Colon (tissue), 2 donors: ENCODE data around the gene HJV.
"Not testable (repeated sequence)": the region's sequence is repeated elsewhere in the genome, so short reads cannot be mapped to it uniquely, and the experiment has no call there.

ENCODE experiments used
- FAIRE-seq: peaks from 2 replicates; lab custom pipeline; 2012; peaks lifted over from hg19 to GRCh38; lab: Jason Lieb, UNC
- donor health status: control.
- donor health status: control.

HJV gene, protein sequence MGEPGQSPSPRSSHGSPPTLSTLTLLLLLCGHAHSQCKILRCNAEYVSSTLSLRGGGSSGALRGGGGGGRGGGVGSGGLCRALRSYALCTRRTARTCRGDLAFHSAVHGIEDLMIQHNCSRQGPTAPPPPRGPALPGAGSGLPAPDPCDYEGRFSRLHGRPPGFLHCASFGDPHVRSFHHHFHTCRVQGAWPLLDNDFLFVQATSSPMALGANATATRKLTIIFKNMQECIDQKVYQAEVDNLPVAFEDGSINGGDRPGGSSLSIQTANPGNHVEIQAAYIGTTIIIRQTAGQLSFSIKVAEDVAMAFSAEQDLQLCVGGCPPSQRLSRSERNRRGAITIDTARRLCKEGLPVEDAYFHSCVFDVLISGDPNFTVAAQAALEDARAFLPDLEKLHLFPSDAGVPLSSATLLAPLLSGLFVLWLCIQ

DNA sequence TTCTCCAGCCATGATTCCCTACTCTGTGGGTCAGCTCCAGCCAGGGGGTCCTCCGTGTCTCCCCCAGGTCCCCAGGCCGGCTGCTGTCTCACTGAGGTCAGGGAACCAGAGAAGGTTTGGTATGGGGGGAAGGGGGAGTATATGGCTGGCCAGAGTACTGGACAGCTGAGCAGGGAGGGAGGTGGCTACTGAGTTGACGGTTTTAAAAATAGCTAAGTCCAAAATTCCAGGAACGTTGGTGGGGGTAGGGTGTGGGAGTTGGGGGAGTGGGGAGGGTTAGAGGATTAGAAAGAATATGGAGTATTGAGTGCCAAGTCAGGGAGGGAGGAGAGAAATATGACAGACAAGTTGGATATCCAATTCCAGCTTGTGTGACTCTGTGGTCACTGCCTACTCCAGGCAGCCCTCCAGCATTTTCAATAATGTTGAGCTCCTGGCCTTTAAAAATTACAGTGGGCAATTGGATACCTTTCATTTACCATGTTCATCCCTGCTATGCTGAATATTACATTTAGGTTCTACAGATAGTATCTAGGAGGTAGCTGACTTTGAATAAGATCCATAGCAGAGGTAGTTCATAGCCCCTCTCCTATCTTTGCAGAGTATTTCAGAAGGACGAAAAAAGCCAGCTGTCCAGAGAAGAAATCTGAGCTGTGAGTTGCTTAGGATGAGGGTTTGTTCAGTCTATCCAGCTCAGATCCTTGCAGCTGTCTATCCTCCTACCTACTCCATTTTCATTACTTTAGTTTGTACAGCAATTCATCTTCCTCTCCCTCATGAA, at the start of gene HJV:
HJV (minus strand) TSS at position 114 of the 781 bp plus-strand sequence. CDS start 1,504 bp downstream, outside the sequence.
- FAIRE-seq: no peak

DNA sequence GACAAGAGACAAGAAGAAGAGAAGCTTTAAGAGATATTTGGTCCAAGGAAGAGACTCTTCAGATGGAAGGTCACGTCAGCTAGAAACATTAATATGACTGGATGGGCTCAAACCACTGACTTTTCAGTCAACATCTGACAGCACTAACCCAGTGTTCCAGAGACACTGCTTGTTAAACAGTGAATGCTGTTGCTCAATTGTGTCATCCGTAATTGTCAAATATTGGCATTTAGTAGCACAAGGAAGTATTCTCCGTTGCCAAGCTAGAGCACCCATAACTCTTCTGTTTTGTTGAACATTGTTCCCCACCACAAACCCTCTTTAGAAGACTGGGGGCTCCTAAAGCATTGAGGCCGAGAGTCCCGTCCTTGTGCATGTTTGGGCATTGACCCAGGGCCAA, 37.6 kb upstream of the HJV start:
- not testable (repeated sequence) for FAIRE-seq

DNA sequence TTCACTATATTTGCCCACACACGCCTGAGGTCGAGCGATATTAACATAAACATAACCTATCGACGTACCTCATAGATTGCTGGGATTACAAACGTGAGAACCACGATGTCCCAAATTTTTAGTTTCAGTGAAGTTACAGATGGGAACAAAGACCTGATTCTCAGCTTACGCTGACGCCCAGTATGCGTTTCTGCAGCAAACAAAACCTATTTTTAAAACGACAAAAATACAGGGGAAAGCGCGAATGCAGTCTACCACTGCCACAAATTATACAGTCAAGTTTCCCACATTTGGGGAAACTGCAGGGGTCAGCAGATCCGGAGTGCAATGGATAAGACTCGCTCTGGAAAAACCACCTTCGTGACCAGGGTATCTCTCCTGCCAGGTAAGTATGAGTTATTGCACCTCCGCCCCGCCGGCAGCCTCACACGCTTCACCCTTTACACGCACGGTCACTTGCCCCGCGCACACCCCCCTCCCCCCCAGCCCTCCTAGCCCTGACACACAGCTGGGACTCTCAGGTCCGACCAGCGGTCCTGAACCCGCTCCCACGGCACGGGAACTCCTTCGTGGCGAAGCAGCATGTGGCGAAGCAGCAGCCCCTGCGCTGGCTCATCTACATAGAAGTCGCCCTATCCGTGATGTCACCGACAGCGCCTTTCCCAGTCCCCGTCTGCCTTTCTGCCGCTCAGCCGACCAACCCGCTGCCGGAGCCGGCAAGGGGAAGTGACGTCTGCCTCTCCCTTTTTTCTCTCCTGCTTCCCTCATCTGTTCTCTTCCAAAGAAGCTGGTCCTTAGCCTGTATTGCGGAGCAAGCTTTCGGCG, 30.5 kb upstream of the HJV start:
- not testable (repeated sequence) for FAIRE-seq

DNA sequence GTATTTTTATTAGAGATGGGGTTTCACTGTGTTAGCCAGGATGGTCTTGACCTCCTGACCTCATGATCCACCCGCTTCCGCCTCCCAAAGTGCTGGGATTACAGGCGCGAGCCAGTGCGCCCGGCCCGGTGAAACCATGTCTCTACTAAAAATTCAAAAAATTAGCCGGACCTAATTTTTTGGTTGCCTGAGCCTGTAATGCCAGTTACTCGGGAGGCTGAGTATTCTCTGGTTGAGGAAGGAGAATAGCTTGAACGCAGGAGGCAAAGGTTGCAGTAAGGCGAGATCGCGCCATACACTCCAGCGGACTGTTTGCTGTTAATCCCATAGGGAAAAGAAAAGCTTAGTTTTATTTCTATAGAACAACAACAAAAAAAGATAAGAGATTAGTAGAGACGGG, 29.9 kb upstream of the HJV start:
- FAIRE-seq: no peak

DNA sequence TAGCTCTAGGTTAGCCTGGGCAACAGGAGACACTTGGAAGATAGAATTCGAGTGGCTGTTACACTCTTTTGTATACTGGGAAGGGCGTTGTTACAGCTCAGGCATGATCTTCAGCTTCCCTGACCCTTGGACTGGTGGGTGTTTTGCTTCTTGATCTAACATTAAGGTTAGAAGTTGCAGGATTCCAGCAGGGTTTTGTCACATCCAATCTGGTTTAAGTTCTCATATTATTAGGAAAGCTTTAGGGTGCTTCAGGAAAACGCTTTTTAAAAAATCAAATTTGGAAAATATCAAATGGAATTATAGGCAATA, 29.1 kb upstream of the HJV start:
- FAIRE-seq: not testable (repeated sequence)

DNA sequence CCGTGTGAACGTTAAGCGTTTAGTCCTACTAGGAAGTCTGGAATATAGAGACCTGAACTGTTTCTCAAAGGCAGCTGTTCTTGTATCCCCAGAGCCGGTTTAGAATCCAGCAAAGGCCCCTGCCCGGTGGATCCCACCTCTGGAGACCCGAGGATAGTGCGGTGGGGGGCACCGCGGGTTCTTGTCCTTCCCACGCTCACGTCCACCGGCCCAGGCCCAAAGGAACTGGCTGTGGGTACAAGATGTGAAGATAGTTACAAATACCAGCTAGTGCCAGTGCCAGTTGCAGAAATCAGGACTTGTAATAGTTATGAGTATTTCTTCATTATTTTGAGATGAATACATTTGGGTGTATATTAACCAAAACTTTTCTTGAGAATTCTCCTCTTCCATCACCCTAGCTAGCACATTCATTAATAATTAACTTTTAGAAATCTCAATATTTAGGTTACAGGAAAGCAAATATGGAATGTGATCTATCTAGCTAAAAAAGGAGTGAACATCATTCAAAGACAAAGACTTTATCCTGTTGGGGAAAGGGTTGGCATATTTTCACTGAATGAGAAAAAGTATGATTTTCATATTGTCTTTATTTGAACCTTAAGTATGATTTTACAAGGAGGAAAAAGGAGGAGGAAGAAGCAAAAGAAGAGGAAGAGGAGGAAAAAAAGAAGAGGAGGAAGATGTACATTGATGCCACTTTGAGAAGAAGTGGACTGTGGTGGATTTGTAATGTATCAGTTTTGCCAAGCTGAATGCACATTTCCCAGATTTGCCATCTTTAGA, 28.5 kb upstream of the HJV start:
- not testable (repeated sequence) for FAIRE-seq

DNA sequence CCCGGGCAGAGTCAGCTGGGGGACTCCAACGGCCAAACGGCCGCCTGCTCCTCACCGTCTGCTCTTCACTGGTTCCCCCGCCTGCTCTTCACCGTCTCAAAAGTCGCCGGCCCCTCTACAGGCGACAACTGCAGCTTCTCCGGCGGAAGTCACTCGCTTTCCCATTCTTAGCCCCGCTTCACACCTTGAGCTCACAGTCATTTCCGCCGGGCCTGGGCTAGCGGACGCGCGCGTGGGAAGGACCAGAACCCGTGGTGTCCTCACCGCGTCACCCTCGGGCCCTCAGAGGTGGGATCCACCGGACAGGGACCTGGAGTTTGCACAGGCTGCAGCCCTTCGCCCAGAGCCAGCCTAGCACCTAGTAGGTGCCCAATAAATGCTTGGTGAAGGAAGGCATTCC, 27.9 kb upstream of the HJV start:
- FAIRE-seq: no peak

DNA sequence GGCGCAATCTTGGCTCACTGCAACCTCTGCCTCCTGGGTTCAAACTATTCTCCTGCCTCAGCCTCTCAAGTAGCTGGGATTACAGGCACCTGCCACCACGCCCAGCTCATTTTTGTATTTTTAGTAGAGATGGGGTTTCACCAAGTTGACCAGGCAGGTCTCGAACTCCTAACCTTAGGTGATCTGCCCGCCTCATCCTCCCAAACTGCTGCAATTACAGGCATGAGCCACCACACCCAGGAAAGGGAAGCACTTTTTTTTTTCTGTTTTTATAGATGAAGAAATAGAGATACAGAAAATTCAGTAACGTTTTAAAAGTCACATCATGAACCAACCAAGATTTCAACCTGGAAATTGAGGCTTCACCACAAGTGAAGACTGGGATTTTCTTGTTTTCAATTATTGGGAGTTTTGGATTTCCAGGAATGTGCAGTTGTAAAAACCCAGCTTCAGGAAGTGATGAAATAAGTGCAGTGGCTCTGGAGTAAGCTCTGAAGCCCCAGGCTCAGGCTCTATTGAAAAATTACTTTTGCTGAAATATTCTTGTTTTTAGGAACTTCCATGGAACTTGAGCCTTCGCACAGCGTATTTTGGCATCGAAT, 27.1 kb upstream of the HJV start:
- FAIRE-seq: not testable (repeated sequence)

DNA sequence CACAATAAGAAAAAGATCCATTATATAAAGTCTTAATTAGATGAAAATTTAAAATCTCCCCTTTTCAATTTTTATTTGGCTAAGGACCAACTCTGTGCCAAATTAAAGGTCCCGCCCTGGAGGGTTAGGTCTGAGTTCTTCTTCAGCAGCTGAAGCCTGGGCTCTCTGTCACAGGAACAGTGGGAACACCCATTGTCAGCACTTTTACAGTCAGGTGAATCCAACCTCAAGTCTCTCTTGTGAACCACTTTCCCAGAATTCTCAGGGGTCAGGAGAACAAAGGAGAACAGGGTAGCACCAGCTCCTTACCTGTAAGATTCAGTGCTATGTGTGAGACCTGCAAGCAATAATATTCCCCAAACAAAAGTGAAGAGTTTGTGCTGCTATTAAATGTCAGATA, 25.1 kb upstream of the HJV start:
- no peak for FAIRE-seq

DNA sequence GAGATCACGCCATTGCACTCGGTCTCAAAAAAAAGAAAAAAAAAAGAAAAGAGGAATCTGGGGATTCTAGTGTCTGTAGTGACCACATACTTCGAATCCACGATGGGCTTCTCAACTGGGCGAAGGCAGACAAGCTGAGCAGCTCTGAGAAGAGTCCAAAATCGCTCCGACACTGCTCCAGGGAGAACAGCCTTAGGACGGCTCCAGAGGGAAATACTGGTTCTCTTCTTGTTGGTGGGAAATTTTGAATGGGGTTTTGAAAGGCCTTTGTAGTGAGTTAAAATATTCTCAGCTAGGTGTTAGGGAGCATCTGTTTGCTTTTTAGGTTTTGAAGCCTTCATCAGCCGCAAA, 18.3 kb upstream of the HJV start:
- FAIRE-seq: no peak

DNA sequence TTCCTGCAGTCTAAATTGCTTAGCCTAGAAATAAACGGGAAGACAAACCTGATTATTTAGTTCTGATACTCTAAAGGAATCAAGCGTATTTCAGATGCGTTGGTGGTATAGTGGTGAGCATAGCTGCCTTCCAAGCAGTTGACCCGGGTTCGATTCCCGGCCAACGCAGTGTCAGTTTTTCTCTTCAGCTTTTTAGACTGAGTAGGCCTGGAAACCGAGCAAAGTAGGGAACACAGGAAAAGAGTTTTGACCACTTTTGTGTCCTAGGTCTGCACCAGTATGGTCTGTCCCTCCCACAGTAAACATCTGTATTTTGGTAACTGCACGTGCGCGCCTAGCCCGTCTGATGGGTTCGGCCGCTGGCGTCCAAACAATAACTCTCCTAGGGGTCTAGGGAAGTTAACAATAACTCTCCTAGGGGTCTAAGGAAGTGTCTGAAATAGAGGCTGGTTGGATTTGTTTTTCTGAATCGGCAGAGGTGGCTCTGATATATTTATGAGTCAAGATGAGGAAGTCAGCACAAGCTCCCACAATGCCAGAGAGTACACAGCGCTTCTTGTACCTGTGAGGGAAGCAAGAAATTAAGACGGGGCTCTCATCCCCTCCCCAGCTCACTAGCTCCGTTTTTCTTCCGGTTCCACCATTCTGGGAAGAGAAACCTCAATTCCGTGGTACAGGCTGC, 15.6 kb upstream of the HJV start:
- no peak for FAIRE-seq

DNA sequence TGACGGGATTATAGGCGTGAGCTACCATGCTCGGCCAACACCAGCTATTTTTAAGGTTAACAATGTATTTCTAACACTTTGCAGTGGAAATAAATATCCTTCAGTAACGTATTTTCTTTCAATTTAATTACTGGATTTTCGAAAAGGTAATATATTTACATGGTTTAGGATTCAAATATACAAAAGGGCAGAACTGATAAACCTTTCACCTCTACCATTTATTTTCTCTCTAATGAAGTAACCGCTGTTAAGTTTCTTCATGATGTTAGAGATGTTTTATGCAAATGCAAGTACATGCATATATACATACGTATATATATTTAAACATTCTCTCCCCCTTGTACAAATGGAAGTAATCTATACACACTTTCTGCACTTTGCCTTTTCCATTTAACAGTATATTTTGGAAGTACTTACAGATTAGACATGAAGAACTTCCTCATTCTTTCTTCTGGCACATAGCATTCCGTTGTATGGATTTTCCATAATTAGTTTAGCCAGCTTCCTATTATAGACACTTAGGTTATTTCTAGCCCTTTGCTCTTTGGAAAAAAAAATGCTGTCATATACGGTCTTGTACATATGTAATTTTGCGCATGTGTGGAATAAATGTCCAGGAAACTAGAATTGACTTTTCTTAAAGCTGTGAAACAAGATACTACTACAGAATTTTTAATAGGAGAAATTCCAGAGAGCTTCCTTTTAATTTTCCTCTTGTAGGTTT, 14.9 kb upstream of the HJV start:
- no peak for FAIRE-seq

DNA sequence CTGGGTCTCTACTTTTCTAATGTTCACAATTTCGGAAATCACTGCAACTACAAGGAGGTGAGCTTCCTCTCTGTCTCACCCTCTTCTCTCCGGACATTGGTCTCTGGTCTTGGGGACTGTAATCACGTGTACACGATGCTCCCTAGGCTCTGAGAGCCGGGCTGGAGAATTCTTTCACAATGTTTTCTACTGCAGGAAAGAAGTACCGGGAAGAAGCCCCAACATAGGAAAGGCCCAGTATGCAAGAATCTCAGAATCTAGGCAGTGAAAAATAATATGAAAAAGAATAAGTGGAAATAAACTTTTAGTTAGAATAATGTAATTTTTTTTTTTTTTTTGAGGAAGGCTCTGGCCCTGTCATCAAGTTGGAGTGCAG, 13.5 kb upstream of the HJV start:
- no peak for FAIRE-seq

DNA sequence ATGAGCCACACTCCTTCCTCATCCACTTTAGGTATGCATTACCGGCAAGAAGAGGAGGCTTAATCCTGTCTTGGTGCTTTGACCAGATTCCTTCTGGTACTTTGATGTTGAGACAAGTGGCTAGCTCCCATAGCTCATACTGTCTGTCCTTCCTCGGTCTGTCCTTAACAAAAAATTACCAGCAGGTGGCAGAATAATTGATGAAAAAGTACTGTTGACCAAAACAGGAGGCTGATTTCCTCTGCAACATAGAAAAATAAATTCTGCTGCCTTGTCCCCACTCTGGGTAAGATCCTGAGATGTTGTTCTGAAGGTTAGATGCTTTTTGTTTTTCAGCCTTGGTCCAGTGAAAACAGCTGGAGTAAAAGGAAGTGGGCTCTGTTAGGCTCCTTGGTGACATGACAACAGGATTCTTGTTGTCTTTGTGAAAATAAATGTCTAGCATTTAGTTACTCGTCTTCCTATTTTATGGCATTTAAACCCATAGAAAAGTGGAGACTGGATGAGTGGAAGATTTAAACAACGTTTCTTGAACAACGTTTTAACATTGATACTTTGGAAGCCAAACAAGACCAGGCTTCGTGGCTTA, 11.2 kb upstream of the HJV start:
- no peak for FAIRE-seq

DNA sequence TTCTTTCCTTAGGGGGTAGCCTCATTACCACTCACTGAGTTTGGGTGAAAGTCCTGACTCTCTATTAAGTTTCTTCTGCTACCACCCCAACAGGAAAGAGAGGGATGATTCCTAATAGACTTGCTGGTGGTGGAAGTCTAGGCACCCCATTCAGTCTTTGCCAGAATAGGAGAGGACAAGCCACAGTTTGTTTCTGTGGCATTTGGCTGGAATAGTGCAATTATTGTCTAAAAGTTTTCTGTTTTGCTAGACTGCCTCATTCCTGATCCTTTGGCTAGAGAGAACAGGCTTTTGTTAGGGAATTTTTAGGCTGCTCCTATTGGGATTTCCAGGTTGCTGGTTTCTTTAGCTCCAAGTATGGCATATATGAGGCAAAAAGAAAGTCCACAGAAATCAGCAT, 9.9 kb upstream of the HJV start:
- no peak for FAIRE-seq

DNA sequence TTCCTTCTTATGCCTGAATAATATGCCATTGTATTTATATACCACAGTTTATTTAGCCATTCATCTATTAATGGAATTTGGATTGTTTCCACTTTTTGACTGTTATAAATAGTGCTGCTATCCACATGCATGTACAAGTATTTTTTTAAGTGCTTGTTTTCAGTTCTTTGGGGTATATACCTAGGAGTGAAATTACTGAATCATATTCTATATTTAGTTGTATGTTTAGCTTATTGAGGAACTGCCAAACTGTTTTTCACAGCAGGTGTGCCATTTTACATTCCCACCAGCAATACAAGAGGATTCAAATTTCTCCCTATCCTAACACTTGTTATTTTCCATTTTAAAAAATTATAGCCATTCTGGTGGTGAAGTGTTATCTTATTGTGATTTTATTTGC, 7.6 kb upstream of the HJV start:
- no peak for FAIRE-seq

DNA sequence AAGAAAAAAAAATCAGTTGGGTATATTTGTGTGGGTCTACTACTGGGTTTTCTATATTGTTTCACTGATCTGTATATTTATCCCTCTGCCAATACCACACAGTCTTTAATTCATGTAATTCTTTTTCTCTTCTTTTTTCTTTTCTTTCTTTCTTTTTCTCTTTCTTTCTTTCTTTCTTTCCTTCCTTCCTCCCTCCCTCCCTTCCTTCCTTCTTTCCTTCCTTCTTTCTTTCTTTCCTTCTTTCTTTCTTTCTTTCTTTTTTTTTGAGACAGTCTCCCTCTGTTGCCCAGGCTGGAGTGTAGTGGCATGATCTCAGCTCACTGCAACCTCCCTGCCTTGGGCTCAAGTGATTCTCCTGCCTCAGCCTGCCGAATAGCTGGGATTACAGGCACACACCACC, 5.1 kb upstream of the HJV start:
- FAIRE-seq: not testable (repeated sequence)

DNA sequence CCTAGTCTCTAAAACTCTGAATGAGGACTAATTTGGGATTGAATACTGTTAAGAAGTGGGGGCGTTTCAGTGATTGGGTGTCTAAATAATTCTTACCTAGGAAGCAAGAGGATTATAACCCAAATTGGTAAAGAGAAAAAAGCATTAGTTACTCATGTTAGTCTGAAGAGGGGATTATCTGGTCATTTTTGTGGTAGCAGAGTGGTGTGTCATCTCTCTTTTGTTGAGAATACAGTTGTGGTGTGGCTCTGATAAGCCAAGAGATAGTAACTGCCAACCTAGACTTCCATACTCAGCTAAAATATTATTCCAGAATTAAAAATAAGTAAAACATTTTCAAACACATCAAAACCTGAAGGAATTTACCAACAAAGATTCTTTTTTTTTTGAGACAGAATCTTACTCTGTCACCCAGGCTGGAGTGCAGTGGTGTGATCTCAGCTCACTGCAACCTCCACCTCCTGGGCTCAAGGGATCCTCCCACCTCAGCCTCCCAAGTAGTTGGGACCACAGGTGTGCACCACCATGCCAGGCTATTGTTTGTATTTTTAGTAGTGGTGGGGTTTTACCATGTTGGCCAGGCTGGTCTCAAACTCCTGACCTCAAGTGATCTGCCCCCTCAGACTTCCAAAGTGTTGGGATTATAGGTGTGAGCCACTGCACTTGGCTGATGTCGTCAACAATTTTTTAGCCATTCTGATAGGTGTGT, 4.4 kb upstream of the HJV start:
- not testable (repeated sequence) for FAIRE-seq

DNA sequence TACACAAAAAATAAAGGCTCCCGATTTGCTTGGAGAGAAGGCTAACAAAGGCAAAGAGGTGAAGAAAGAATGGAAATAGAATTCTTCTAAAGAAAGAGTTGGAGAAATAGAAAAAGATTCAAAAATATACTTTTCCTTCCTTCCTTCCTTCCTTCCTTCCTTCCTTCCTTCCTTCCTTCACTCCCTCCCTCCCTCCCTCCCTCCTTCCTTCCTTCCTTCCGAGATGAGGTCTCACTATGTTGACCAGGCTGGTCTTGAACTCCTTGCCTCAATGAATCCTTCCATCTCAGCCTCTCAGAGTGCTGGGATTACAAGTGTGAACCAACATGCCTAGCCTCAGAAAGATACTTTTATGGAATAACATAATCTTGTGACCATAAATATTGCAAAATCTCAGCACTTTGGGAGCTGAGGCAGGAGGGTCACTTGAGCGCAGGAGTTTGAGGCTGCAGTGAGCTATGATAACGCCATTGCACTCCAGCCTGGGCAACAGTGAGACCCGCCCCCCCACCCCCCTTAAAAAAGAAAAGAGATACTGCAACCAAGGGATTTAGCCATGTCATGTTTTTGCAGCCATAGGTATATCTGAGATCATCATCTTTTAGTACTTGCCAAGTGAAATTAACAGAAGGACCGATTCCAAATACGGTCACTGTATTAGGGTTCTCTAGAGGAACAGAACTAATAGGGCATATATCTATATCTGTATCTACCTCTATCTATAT, 1.0 kb upstream of the HJV start:
- FAIRE-seq: no peak
